GM19372 (cell line): ENCODE data around the gene FHAD1.

Experiments used
- ATAC-seq: cut with Tn5 transposase; IDR thresholded peaks from one replicate; pipeline ENCODE4 v1.9.1; 2021; ENCODE audit warnings: mild to moderate bottlenecking, low read depth, moderate library complexity; ENCODE audit not compliant: unreplicated experiment

FHAD1 gene

GRCh38 chr1:15218287-15219279, 28.4 kb upstream of the FHAD1 start:
- no peak for ATAC-seq

GRCh38 chr1:15219280-15220023, 27.6 kb upstream of the FHAD1 start:
- no peak for ATAC-seq

- no peak for ATAC-seq
Measured at GRCh38 chr1:15220024-15220392, 27.0 kb upstream of the FHAD1 start.

- ATAC-seq = no peak
Measured at GRCh38 chr1:15220825-15221431, 26.1 kb upstream of the FHAD1 start.

- ATAC-seq = no peak
Measured at GRCh38 chr1:15222653-15223303, 24.2 kb upstream of the FHAD1 start.

- no peak for ATAC-seq
Measured at GRCh38 chr1:15224259-15224869, 22.7 kb upstream of the FHAD1 start.

- no peak for ATAC-seq
Measured at GRCh38 chr1:15224974-15225373, 22.0 kb upstream of the FHAD1 start.

- no peak for ATAC-seq
Measured at GRCh38 chr1:15225461-15225860, 21.6 kb upstream of the FHAD1 start.

GRCh38 chr1:15226388-15227255, 20.4 kb upstream of the FHAD1 start:
- no peak for ATAC-seq

- no peak for ATAC-seq
Measured at GRCh38 chr1:15229707-15230131, 17.3 kb upstream of the FHAD1 start.

GRCh38 chr1:15231714-15232201, 15.3 kb upstream of the FHAD1 start:
- peak; percentile 81 for ATAC-seq

GRCh38 chr1:15233689-15234088, 13.3 kb upstream of the FHAD1 start:
- ATAC-seq = no peak

- no peak for ATAC-seq
Measured at GRCh38 chr1:15236321-15236721, 10.7 kb upstream of the FHAD1 start.

GRCh38 chr1:15236746-15237145, 10.3 kb upstream of the FHAD1 start:
- ATAC-seq = no peak

- ATAC-seq = no peak
Measured at GRCh38 chr1:15238789-15239188, 8.2 kb upstream of the FHAD1 start.

- ATAC-seq = no peak
Measured at GRCh38 chr1:15242766-15243165, 4.3 kb upstream of the FHAD1 start.

GRCh38 chr1:15243275-15244043, 3.6 kb upstream of the FHAD1 start:
- ATAC-seq = no peak

GRCh38 chr1:15244813-15245212, 2.2 kb upstream of the FHAD1 start:
- ATAC-seq = no peak
